Naive thymus-derived CD8-positive, alpha-beta T cell (primary cell): ENCODE results near the gene HMGN1. TPM values are rescaled to one million over a fixed set of nuclear protein-coding genes. Genes with fewer than 3 reads are reported as not detected.

Source experiments
- ATAC-seq, 2 donors: fragments of 150-1000 bp; cut with Tn5 transposase in 1 of 2; sonication (Bioruptor Pico), chemical (Tn5 transposase) in 1 of 2; 1 replicate in 1 of 2; 2 replicates in 1 of 2; pipeline ENCODE4 v1.10.0; 2021; ENCODE audit warnings: mild to moderate bottlenecking in 2 of 2, moderate library complexity in 2 of 2
- POLR2A ChIA-PET: fragments of 350-600 bp; sonication (Branson Sonifier 250); formaldehyde crosslinking; loops from one replicate; lab custom pipeline; 2021; ENCODE audit warnings: antibody characterized with exemption; lab: Charles Lee
- DNase-seq, 10 donors: peaks; one replicate each; pipeline versions ENCODE4 v3.0.0 to v3.0.0-alpha.2; 2020 to 2022
- H3K27ac Mint-ChIP-seq, 10 donors: one replicate each; pipeline ENCODE4 v1.8.0; 2020 to 2022; ENCODE audit warnings: mild to moderate bottlenecking in 10 of 10, mixed read lengths in 10 of 10, moderate library complexity in 4 of 10, inconsistent platforms in 1 of 10
- H3K27me3 Mint-ChIP-seq, 5 donors: one replicate each; pipeline ENCODE4 v1.8.0; 2021 to 2022; ENCODE audit warnings: mixed read lengths in 5 of 5
- H3K36me3 Mint-ChIP-seq, 3 donors: one replicate each; pipeline ENCODE4 v1.8.0; 2020 to 2022; ENCODE audit warnings: mixed read lengths in 3 of 3, mild to moderate bottlenecking in 2 of 3, inconsistent platforms in 1 of 3
- H3K4me1 Mint-ChIP-seq, 4 donors: one replicate each; pipeline ENCODE4 v1.8.0; 2021 to 2022; ENCODE audit warnings: mixed read lengths in 4 of 4
- H3K4me3 Mint-ChIP-seq, 10 donors: one replicate each; pipeline ENCODE4 v1.8.0; 2020 to 2022; ENCODE audit warnings: mild to moderate bottlenecking in 10 of 10, mixed read lengths in 10 of 10, moderate library complexity in 6 of 10, inconsistent platforms in 1 of 10
- H3K9me3 Mint-ChIP-seq, 9 donors: one replicate each; pipeline ENCODE4 v1.8.0; 2020 to 2022; ENCODE audit warnings: mixed read lengths in 9 of 9, mild to moderate bottlenecking in 3 of 9, inconsistent platforms in 1 of 9, moderate library complexity in 1 of 9
- polyA plus RNA-seq, 3 donors: library from polyadenylated mRNA; unstranded; fragments of 300-500 nt; fragmentation: Illumina TruSeq; gene quantifications; one replicate each; pipeline ENCODE4 v1.2.3, GENCODE V29; 2021
- total RNA-seq, 8 experiments: library from RNA in 2 of 8; stranded (reverse) in 2 of 8; gene quantifications; one replicate each; pipeline ENCODE4 v1.2.3 and lab custom pipeline; 2021 to 2026

The HMGN1 gene
- total and polyA plus RNA-seq, 5 experiments from 2014 or later, result 248 to 285 (median 252) TPM

DNA sequence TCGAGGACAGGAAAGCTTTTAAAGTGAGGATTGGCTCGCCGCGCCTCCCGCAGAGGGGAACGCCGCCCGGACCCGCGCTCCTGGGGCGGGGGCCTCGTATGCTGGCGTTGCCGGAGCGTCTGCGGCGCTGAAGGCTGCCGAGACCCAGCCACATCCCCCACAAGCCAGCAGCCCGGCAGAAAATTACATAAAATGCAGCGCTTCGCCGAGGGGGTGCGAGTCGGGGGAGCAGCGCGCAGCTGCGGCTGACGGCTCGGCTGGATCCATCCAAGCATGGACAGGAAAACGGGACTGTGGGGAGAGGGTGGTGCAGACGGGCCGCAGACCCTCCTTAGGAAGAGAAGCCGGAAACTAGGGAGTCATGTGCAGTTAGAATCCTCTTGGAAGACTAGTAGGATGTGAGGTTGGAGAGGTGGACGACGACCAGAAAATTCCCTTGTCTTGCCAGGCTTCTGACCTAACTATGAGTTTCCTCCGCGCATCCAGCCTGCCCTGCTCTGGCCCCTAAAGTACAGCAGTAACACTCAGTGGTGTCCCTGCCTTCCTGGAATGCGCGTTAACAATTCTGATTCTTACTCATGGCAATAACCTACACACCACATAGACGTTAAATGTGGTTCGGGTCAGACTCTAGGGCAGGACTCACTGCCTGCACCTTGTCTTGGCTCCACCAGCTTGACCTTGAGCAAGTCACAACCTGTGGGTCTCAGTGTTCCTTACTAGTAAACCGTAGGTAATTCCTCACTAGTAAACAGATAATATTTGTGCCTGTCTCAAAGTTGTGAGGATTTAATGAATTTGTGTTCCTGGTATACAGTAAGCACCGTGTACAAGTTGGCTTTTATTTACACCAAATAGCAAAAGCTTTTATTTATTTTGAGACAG, 34.5 kb downstream of the HMGN1 start:
- H3K9me3 Mint-ChIP-seq, result peaks cover 0 to 2% (median 0%) of the 10 kb centered on the region in 9 donors
- H3K36me3 Mint-ChIP-seq, result peaks cover 0 to 25% (median 4%) of the 10 kb centered on the region in 3 donors
- peak in 9 of 10 donors; percentile 40 to 73 (median 54) for DNase-seq
- ATAC-seq, result peak; percentile 34 to 35
- peaks cover 24 to 58% (median 40%) of the 10 kb centered on the region in 4 donors for H3K4me1 Mint-ChIP-seq
- H3K27me3 Mint-ChIP-seq, result peaks cover 0 to 2% (median 0%) of the 10 kb centered on the region in 5 donors
- H3K4me3 Mint-ChIP-seq, result peak overlapping the region; percentile 86 to 98 (median 92)
- H3K27ac Mint-ChIP-seq, result peak overlapping the region; percentile 81 to 99 (median 92)
- POLR2A ChIA-PET, result interaction anchor here (0.9 to 7.2 kb wide), 16 partner anchors 11 to 131 kb away, joined by 3 to 178 read pairs (median 6); partner anchors contain the start of genes HMGN1 and PSMG1

- Mint-ChIP-seq H3K27ac (peak within 1 kb of the TSS; percentile 81 to 99 (median 94)), H3K4me1 (peaks cover 24 to 63% (median 47%) of the 10 kb centered on the region in 4 donors), H3K36me3 (peaks cover 0 to 33% (median 4%) of the 10 kb centered on the region in 3 donors), H3K27me3 (peaks cover 0 to 2% (median 0%) of the 10 kb centered on the region in 5 donors), H3K9me3 (peaks cover 0 to 2% (median 0%) of the 10 kb centered on the region in 9 donors), H3K4me3 (peak within 1 kb of the TSS; percentile 91 to 98 (median 94))
- DNase-seq, result peak; percentile 61 to 92 (median 80)
- POLR2A ChIA-PET, result interaction anchor here (0.5 to 7.2 kb wide), 19 partner anchors 12 to 1750 kb away, joined by 3 to 178 read pairs (median 5); partner anchors contain the start of genes HMGN1 and PSMG1
- ATAC-seq, result peak; percentile 46 to 49
Measured at GRCh38 chr21:39313571-39314142, 35.2 kb downstream of the HMGN1 start, which contains the start of gene BRWD1. Gene BRWD1, minus strand, starts transcription at chr21:39313632. Its CDS starts 141 bp downstream, at chr21:39313491.

DNA sequence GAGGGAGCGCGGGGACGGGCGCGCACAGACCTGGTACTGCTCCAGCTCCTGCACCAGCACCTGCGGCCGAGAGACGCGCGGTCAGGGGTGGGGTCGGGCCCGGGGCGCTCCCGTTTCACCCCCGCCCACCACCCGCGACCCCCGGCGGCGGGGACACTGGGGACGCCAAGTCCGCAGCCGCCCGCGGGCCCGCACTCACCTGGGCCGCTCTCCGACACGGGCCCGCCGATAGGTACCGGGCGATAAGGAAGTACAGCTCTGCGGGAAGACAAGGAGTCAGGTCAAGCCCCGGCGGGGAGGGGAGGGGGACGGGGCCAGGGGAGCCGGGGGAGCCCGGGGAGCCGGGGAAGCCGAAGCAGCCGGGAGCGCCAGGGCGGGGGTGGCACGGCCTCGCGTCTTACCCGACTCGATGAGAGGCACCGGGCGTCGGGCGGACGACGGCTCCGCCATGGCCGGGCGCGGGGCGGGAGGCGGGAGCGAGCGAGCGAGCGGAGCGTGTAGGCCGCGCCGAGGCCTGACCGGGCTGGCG, 35.8 kb downstream of the HMGN1 start:
- peaks cover 0 to 37% (median 4%) of the 10 kb centered on the region in 3 donors for H3K36me3 Mint-ChIP-seq
- ATAC-seq, result peak; percentile 1 to 26
- peak in 2 of 10 donors; percentile 25 to 33 for DNase-seq
- H3K4me3 Mint-ChIP-seq, result peak overlapping the region; percentile 18 to 98 (median 92)
- H3K27ac Mint-ChIP-seq, result peak overlapping the region in 9 of 10 donors; percentile 63 to 99 (median 93)
- H3K4me1 Mint-ChIP-seq, result peaks cover 27 to 63% (median 52%) of the 10 kb centered on the region in 4 donors
- POLR2A ChIA-PET, result interaction anchor here (0.5 to 7.2 kb wide), 24 partner anchors 10 to 1947 kb away, joined by 3 to 178 read pairs (median 4); partner anchors contain the start of genes HMGN1 and PSMG1
- H3K27me3 Mint-ChIP-seq, result peaks cover 0 to 2% (median 0%) of the 10 kb centered on the region in 5 donors
- H3K9me3 Mint-ChIP-seq, result peaks cover 0 to 2% (median 0%) of the 10 kb centered on the region in 9 donors

DNA sequence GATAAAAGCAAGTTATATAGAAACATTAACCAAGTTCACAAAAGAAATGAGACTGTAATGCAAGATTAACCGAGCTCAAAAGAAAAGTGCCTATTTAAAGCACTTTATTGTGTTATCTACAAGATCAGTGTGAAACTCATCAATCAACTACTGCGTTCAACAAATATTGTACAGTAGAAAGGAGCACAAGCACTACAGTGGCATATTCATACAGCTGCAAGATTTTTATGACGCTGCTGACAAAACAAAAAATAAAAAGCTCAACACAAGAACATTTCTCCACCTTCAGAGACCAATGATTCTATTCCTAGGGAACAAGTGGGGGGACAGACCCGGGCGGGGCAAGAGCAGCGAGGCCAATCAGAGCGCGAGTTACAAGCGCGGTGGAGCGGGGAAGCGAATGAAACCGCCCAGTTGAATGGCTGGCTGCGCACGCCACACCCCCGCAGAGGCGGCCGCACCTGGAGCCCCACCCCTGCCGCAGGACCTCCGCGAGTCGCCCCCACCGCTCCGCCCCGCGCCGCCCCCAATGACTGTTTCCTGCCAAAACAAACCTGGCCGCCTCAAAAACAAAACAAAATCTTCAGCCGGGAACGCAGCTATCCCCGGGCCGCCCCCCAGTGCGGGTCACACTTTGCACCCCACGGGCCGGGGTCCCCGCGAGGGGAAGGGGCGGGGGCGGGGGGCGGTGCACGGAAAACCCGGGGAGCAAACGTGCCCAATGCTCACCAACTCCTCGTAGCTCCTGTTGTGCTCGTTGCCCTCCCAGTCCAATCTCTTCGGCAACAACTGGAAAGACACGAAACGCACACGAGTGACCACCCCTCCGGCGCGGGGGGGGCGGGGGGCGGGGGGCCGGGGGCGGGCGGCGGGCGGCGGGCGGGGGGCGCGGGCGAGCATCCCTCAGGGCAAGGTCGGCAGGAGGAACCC, 36.5 kb downstream of the HMGN1 start:
- Mint-ChIP-seq H3K36me3 (peaks cover 0 to 44% (median 4%) of the 10 kb centered on the region in 3 donors), H3K4me3 (peak overlapping the region; percentile 81 to 98 (median 92)), H3K27ac (peak overlapping the region; percentile 77 to 99 (median 93)), H3K27me3 (peaks cover 0 to 2% (median 0%) of the 10 kb centered on the region in 5 donors), H3K4me1 (peaks cover 30 to 65% (median 57%) of the 10 kb centered on the region in 4 donors), H3K9me3 (peaks cover 0 to 2% (median 0%) of the 10 kb centered on the region in 9 donors)
- POLR2A ChIA-PET, result interaction anchor here (1.0 to 7.2 kb wide), 16 partner anchors 9 to 1946 kb away, joined by 3 to 178 read pairs (median 8); partner anchors contain the start of genes HMGN1 and PSMG1
- DNase-seq, result peak; percentile 92 to 99 (median 97)
- peak; percentile 78 to 85 for ATAC-seq

GRCh38 chr21:39311164-39311563, 37.7 kb downstream of the HMGN1 start:
- POLR2A ChIA-PET, result interaction anchor here (2.1 to 7.2 kb wide), 2 partner anchors 36 to 74 kb away, joined by 8 to 178 read pairs; partner anchors contain the start of gene HMGN1
- H3K4me3 Mint-ChIP-seq, result peak overlapping the region in 6 of 10 donors; percentile 25 to 95 (median 86)
- H3K36me3 Mint-ChIP-seq, result peaks cover 0 to 47% (median 4%) of the 10 kb centered on the region in 3 donors
- DNase-seq, result no peak
- peak overlapping the region in 7 of 10 donors; percentile 52 to 96 (median 69) for H3K27ac Mint-ChIP-seq
- peaks cover 0 to 2% (median 0%) of the 10 kb centered on the region in 9 donors for H3K9me3 Mint-ChIP-seq
- H3K4me1 Mint-ChIP-seq, result peaks cover 30 to 64% (median 54%) of the 10 kb centered on the region in 4 donors
- ATAC-seq, result no peak
- peaks cover 0 to 2% (median 0%) of the 10 kb centered on the region in 5 donors for H3K27me3 Mint-ChIP-seq

- no peak for DNase-seq
- H3K27ac Mint-ChIP-seq, result peak overlapping the region in 3 of 10 donors; percentile 4 to 68 (median 6)
- H3K27me3 Mint-ChIP-seq, result no peaks in the 10 kb centered on the region
- H3K9me3 Mint-ChIP-seq, result peaks cover 0 to 2% (median 0%) of the 10 kb centered on the region in 9 donors
- peaks cover 0 to 78% (median 4%) of the 10 kb centered on the region in 3 donors for H3K36me3 Mint-ChIP-seq
- peaks cover 21 to 52% (median 49%) of the 10 kb centered on the region in 4 donors for H3K4me1 Mint-ChIP-seq
- POLR2A ChIA-PET, result no interaction called here
- H3K4me3 Mint-ChIP-seq, result peak overlapping the region in 1 of 10 donors; percentile 9
- ATAC-seq, result no peak
Measured at GRCh38 chr21:39307466-39307865, 41.4 kb downstream of the HMGN1 start.

GRCh38 chr21:39300587-39300986, 48.3 kb downstream of the HMGN1 start:
- Mint-ChIP-seq H3K27ac (peak overlapping the region in 2 of 10 donors; percentile 2 to 14), H3K36me3 (peaks cover 8 to 89% (median 37%) of the 10 kb centered on the region in 3 donors)

GRCh38 chr21:39296891-39297290, 52.0 kb downstream of the HMGN1 start:
- no peak for ATAC-seq
- Mint-ChIP-seq H3K27me3 (no peaks in the 10 kb centered on the region), H3K27ac (peak overlapping the region in 4 of 10 donors; percentile 4 to 75 (median 16)), H3K36me3 (peaks cover 8 to 91% (median 59%) of the 10 kb centered on the region in 3 donors), H3K9me3 (peaks cover 0 to 7% (median 0%) of the 10 kb centered on the region in 9 donors), H3K4me3 (peak overlapping the region in 3 of 10 donors; percentile 5 to 24 (median 8)), H3K4me1 (peaks cover 15 to 53% (median 34%) of the 10 kb centered on the region in 4 donors)
- POLR2A ChIA-PET, result interaction anchor here (2.5 kb wide), 1 partner anchor 16 kb away, joined by 15 read pairs; the partner anchor contains the start of gene BRWD1
- no peak for DNase-seq

More at GRCh38 chr21:39300587-39300986, 48.3 kb downstream of the HMGN1 start:
- ATAC-seq (no peak), DNase-seq (no peak)
- peaks cover 0 to 7% (median 0%) of the 10 kb centered on the region in 9 donors for H3K9me3 Mint-ChIP-seq
- POLR2A ChIA-PET, result interaction anchor here (1.5 to 1.6 kb wide), 3 partner anchors 12 to 48 kb away, joined by 3 to 5 read pairs (median 3); partner anchors contain the start of gene BRWD1
- H3K4me1 Mint-ChIP-seq, result peaks cover 16 to 60% (median 41%) of the 10 kb centered on the region in 4 donors
- no peaks in the 10 kb centered on the region for H3K27me3 Mint-ChIP-seq
- H3K4me3 Mint-ChIP-seq, result peak overlapping the region in 2 of 10 donors; percentile 13 to 58
